Mesenchymal stem cell (in vitro differentiated cells and primary cell): ENCODE results near the gene CERK.
A peak's percentile ranks its signal among the peaks of the same experiment; 100 is the strongest.

Experiments
- DNase-seq: peaks from one replicate; pipeline ENCODE4 v3.0.0-alpha.2; 2013
- H2AFZ ChIP-seq: one replicate; pipeline ENCODE4 v1.6.1; 2013; ENCODE audit warnings: low read depth, mild to moderate bottlenecking, control low read depth, inconsistent platforms, low read length, moderate library complexity
- H2AK5ac ChIP-seq: 2 replicates; pipeline ENCODE4 v1.6.1; 2013; ENCODE audit warnings: low read length, moderate library complexity, mild to moderate bottlenecking, inconsistent platforms; ENCODE audit not compliant: severe bottlenecking
- H2BK120ac ChIP-seq: one replicate; pipeline ENCODE4 v1.6.1; 2013; ENCODE audit warnings: low read depth, mild to moderate bottlenecking, inconsistent platforms, low read length, moderate library complexity
- H2BK12ac ChIP-seq, 2 experiments: one replicate each; pipeline ENCODE4 v1.6.1; 2013; ENCODE audit warnings: inconsistent platforms in 2 of 2, low read length in 2 of 2, mild to moderate bottlenecking in 2 of 2, moderate library complexity in 2 of 2, control low read depth in 1 of 2
- H2BK15ac ChIP-seq: one replicate; pipeline ENCODE4 v1.6.1; 2013; ENCODE audit warnings: mild to moderate bottlenecking, low read depth, inconsistent platforms; ENCODE audit not compliant: poor library complexity, severe bottlenecking
- H2BK5ac ChIP-seq: 2 replicates; pipeline ENCODE4 v1.6.1; 2013; ENCODE audit warnings: low read depth, mild to moderate bottlenecking, low read length, control low read depth, inconsistent platforms; ENCODE audit not compliant: poor library complexity, severe bottlenecking
- H3K14ac ChIP-seq, 2 experiments: one replicate each; pipeline ENCODE4 v1.6.1; 2013; ENCODE audit warnings: inconsistent platforms in 2 of 2, low read length in 2 of 2, control low read depth in 1 of 2, mild to moderate bottlenecking in 1 of 2, moderate library complexity in 1 of 2
- H3K18ac ChIP-seq, 2 experiments: one replicate each; pipeline ENCODE4 v1.6.1; 2013; ENCODE audit warnings: inconsistent platforms in 2 of 2, low read length in 2 of 2, control low read depth in 1 of 2, low read depth in 1 of 2, mild to moderate bottlenecking in 1 of 2
- H3K23ac ChIP-seq, 2 experiments: one replicate each; pipeline ENCODE4 v1.6.1; 2013; ENCODE audit warnings: inconsistent platforms in 2 of 2, low read length in 2 of 2, mild to moderate bottlenecking in 2 of 2, moderate library complexity in 2 of 2, control low read depth in 1 of 2
- H3K27ac ChIP-seq: 2 replicates; pipeline ENCODE4 v1.5.1; 2013; ENCODE audit warnings: mild to moderate bottlenecking, moderate library complexity, low read length, control low read depth, inconsistent platforms; ENCODE audit not compliant: poor library complexity, severe bottlenecking
- H3K27me3 ChIP-seq, 2 experiments: 2 replicates each; pipeline versions ENCODE4 v1.6.1 to v1.7.0; 2013; ENCODE audit warnings: low read length in 2 of 2, mild to moderate bottlenecking in 2 of 2, moderate library complexity in 2 of 2, control low read depth in 1 of 2, inconsistent platforms in 1 of 2; ENCODE audit not compliant: control insufficient read depth in 1 of 2, insufficient read depth in 1 of 2
- H3K36me3 ChIP-seq, 2 experiments: 2 replicates each; pipeline versions ENCODE4 v1.6.1 to v1.7.0; 2013; ENCODE audit warnings: low read length in 2 of 2, control low read depth in 1 of 2, inconsistent platforms in 1 of 2, low read depth in 1 of 2, mild to moderate bottlenecking in 1 of 2; ENCODE audit not compliant: insufficient read depth in 2 of 2, control insufficient read depth in 1 of 2
- H3K4ac ChIP-seq, 2 experiments: one replicate each; pipeline ENCODE4 v1.6.1; 2013; ENCODE audit warnings: inconsistent platforms in 2 of 2, low read length in 2 of 2, mild to moderate bottlenecking in 2 of 2, moderate library complexity in 2 of 2, control low read depth in 1 of 2, low read depth in 1 of 2
- H3K4me1 ChIP-seq: 2 replicates; pipeline ENCODE4 v1.6.1; 2013; ENCODE audit warnings: low read depth, low read length, control low read depth; ENCODE audit not compliant: control insufficient read depth, insufficient read depth
- H3K4me2 ChIP-seq: 2 replicates; pipeline ENCODE4 v1.6.1; 2013; ENCODE audit warnings: low read length, mild to moderate bottlenecking, inconsistent platforms; ENCODE audit not compliant: poor library complexity, severe bottlenecking
- H3K4me3 ChIP-seq, 2 experiments: 2 replicates each; pipeline versions ENCODE4 v1.5.1 to v1.7.0; 2013; ENCODE audit warnings: low read length in 2 of 2, mild to moderate bottlenecking in 2 of 2, control low read depth in 1 of 2, low read depth in 1 of 2; ENCODE audit not compliant: insufficient read depth in 1 of 2
- H3K79me1 ChIP-seq: replicated peaks from 2 replicates; pipeline ENCODE4 v1.6.1; 2013; ENCODE audit warnings: mild to moderate bottlenecking, control low read depth, low read length, inconsistent platforms; ENCODE audit not compliant: poor library complexity, severe bottlenecking
- H3K9ac ChIP-seq: 2 replicates; pipeline ENCODE4 v1.7.0; 2013; ENCODE audit warnings: mild to moderate bottlenecking, low read length, moderate library complexity
- H3K9me3 ChIP-seq: 2 replicates; pipeline ENCODE4 v1.7.0; 2013; ENCODE audit warnings: mild to moderate bottlenecking, low read length; ENCODE audit not compliant: control insufficient read depth
- H4K8ac ChIP-seq: one replicate; pipeline ENCODE4 v1.6.1; 2013; ENCODE audit warnings: inconsistent platforms, mild to moderate bottlenecking, low read length, moderate library complexity
- H4K91ac ChIP-seq: one replicate; pipeline ENCODE4 v1.6.1; 2013; ENCODE audit warnings: mild to moderate bottlenecking, low read length, inconsistent platforms
- WGBS: methylation state at CpG from one replicate; pipeline ENCODE4 v1.1.7; 2013; ENCODE audit warnings: mixed read lengths; 5-methylcytosine and 5-hydroxymethylcytosine counted together

CERK gene

DNA sequence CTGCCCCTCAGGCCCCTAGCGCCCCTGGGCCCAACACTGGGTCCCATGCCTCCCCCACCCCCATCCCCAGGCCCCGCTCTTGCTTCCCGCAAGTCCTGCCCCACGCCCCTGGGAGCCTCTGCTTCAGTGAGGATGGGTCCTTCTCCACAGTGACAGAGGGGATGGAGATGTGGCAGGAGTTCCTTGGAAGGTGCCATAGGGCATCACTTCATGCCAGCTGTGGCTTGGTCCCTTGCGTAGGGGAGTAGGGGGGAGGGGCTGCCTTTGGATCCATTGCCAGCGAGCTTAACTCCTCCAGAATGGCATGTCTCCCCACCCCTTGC, 14.9 kb upstream of the CERK start:
- peaks cover 4% of the 10 kb centered on the region for H3K9me3 ChIP-seq
- 100% methylated on average over 2 of the region's 6 CpGs for WGBS
- peak overlapping the region; percentile 84 for H2BK120ac ChIP-seq
- H3K9ac ChIP-seq, result no peak overlapping the region
- H3K4me2 ChIP-seq, result no peak overlapping the region
- no peak overlapping the region for H2BK5ac ChIP-seq
- H3K18ac ChIP-seq, result peak overlapping the region; percentile 96 to 97
- no peak overlapping the region for H2AFZ ChIP-seq
- no peak overlapping the region for H3K23ac ChIP-seq
- no peaks in the 10 kb centered on the region for H3K79me1 ChIP-seq
- no peak overlapping the region for H3K27ac ChIP-seq
- no peak overlapping the region for H2AK5ac ChIP-seq
- H3K14ac ChIP-seq, result peak overlapping the region in 1 of 2 experiments; percentile 13
- H3K4me1 ChIP-seq, result peaks cover 31% of the 10 kb centered on the region
- no peak for DNase-seq
- H4K8ac ChIP-seq, result peak overlapping the region; percentile 79
- H3K27me3 ChIP-seq, result peaks cover 0 to 3% of the 10 kb centered on the region in 2 experiments
- H2BK12ac ChIP-seq, result peak overlapping the region; percentile 51 to 99
- H3K4me3 ChIP-seq, result no peak overlapping the region
- H2BK15ac ChIP-seq, result peak overlapping the region; percentile 73
- H3K4ac ChIP-seq, result peak overlapping the region in 1 of 2 experiments; percentile 100
- peaks cover 0 to 5% of the 10 kb centered on the region in 2 experiments for H3K36me3 ChIP-seq
- peak overlapping the region; percentile 97 for H4K91ac ChIP-seq

DNA sequence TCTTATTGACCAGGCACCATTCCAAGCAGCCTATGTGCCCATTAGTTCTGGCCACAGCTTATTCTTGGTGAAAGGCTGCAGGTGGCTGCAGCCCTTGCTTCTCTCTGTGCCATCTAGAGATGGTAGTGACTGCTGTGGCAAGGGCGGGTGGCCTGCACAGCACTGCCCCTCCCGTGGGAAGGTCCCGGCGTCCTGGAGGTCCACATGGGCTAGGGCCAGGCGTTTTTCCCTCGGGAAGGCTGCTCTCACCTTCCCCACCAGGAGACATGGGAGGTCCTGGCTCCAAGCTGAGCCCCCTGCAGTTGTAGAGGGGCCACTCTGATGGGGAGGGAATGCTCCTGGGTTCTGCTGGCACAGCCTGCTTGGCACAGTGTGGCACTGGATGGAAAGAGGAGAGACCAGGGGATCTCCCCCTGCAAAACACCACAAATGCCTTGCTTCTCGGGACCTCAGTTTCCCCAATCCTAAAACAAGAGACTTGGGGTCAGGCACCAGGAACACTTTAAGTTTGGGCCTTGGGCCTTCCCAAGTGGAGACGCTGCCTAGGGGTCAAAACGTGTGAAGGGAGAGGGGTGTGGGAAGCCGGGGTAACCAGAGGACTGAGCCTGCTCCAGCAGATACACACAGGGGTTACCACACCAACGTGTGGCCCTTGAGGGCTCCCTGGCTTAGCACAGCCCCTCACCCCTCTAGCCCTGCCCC, 14.4 kb upstream of the CERK start:
- Histone ChIP-seq H3K23ac (no peak overlapping the region), H3K4me2 (no peak overlapping the region), H3K79me1 (no peaks in the 10 kb centered on the region), H3K9ac (no peak overlapping the region), H3K4ac (no peak overlapping the region), H4K91ac (peak overlapping the region; percentile 55), H3K4me3 (no peak overlapping the region), H2BK12ac (peak overlapping the region; percentile 12 to 92), H2AFZ (no peak overlapping the region), H3K4me1 (peaks cover 31% of the 10 kb centered on the region), H4K8ac (no peak overlapping the region), H3K14ac (no peak overlapping the region), H3K27me3 (peaks cover 0 to 8% of the 10 kb centered on the region in 2 experiments), H2BK15ac (peak overlapping the region; percentile 68), H3K36me3 (peaks cover 0 to 3% of the 10 kb centered on the region in 2 experiments), H3K27ac (no peak overlapping the region), H2BK120ac (peak overlapping the region; percentile 84), H3K18ac (peak overlapping the region; percentile 23 to 32), H2AK5ac (no peak overlapping the region), H2BK5ac (no peak overlapping the region), H3K9me3 (peaks cover 4% of the 10 kb centered on the region)
- DNase-seq, result no peak
- WGBS, result 94% methylated on average over 8 of the region's 11 CpGs

- peaks cover 31% of the 10 kb centered on the region for H3K4me1 ChIP-seq
- H2BK120ac ChIP-seq, result no peak overlapping the region
- no peaks in the 10 kb centered on the region for H3K79me1 ChIP-seq
- H4K8ac ChIP-seq, result peak overlapping the region; percentile 62
- no peak overlapping the region for H3K14ac ChIP-seq
- H3K18ac ChIP-seq, result peak overlapping the region; percentile 16 to 30
- no peak overlapping the region for H3K4me2 ChIP-seq
- no peak overlapping the region for H3K9ac ChIP-seq
- H4K91ac ChIP-seq, result peak overlapping the region; percentile 77
- H3K4ac ChIP-seq, result peak overlapping the region; percentile 20
- no peak overlapping the region for H2AFZ ChIP-seq
- H3K4me3 ChIP-seq, result no peak overlapping the region
- 85% methylated on average over 12 of the region's 12 CpGs for WGBS
- peak overlapping the region; percentile 85 for H2BK15ac ChIP-seq
- H2BK5ac ChIP-seq, result no peak overlapping the region
- no peak for DNase-seq
- no peaks in the 10 kb centered on the region for H3K9me3 ChIP-seq
- no peak overlapping the region for H3K23ac ChIP-seq
- no peak overlapping the region for H3K27ac ChIP-seq
- H2AK5ac ChIP-seq, result no peak overlapping the region
- peak overlapping the region; percentile 75 to 85 for H2BK12ac ChIP-seq
- no peaks in the 10 kb centered on the region for H3K36me3 ChIP-seq
- H3K27me3 ChIP-seq, result peaks cover 0 to 22% of the 10 kb centered on the region in 2 experiments
Measured at GRCh38 chr22:46750863-46751443, 12.9 kb upstream of the CERK start.

GRCh38 chr22:46750530-46750800, 12.4 kb upstream of the CERK start:
- Histone ChIP-seq H4K91ac (peak overlapping the region; percentile 77), H3K27ac (no peak overlapping the region), H3K4me3 (no peak overlapping the region), H3K9me3 (no peaks in the 10 kb centered on the region), H2BK5ac (no peak overlapping the region), H3K79me1 (no peaks in the 10 kb centered on the region), H2BK15ac (peak overlapping the region; percentile 85), H3K18ac (peak overlapping the region; percentile 17 to 30), H3K4ac (peak overlapping the region; percentile 20 to 64), H3K36me3 (no peaks in the 10 kb centered on the region), H2AFZ (no peak overlapping the region), H4K8ac (peak overlapping the region; percentile 0), H3K14ac (no peak overlapping the region), H3K4me2 (no peak overlapping the region), H3K4me1 (peaks cover 31% of the 10 kb centered on the region), H3K27me3 (peaks cover 0 to 22% of the 10 kb centered on the region in 2 experiments), H3K23ac (no peak overlapping the region), H2BK12ac (peak overlapping the region; percentile 75 to 85), H3K9ac (no peak overlapping the region), H2BK120ac (no peak overlapping the region), H2AK5ac (no peak overlapping the region)
- no peak for DNase-seq
- WGBS, result 97% methylated on average over 5 of the region's 5 CpGs
